ENCODE results near the gene STAG1. TPM values are rescaled to one million over a fixed set of nuclear protein-coding genes. Genes with fewer than 3 reads are reported as not detected.

STAG1 gene
- total RNA-seq, 4 donors from 2014 or later = 48.6 to 71.2 (median 58.2) TPM

GRCh38 chr3:136293279-136293678, 458.9 kb downstream of the STAG1 start:
- 94 to 96% methylated on average over 2 of the region's 2 CpGs for WGBS, 2 donors
- H3K36me3 ChIP-seq = peaks cover 0 to 78% (median 4%) of the 10 kb centered on the region in 3 donors

GRCh38 chr3:136292500-136292899, 459.7 kb downstream of the STAG1 start:
- WGBS, 2 donors = 91 to 100% methylated on average over 1 of the region's 1 CpG
- no peaks in the 10 kb centered on the region for H3K9me3 ChIP-seq
- H3K27me3 ChIP-seq = no peaks in the 10 kb centered on the region
- H3K27ac ChIP-seq = no peak overlapping the region
- no peak for DNase-seq (ENCODE audit: low spot score in 2 of 2)
- H3K36me3 ChIP-seq = peaks cover 0 to 74% (median 4%) of the 10 kb centered on the region in 3 donors
- H3K4me1 ChIP-seq = no peaks in the 10 kb centered on the region
- TF ChIP-seq POLR2A (IDR thresholded peaks at IDR 0.05) (no peak), EP300 (IDR thresholded peaks at IDR 0.05) (no peak)
- TF ChIP-seq, protein P1, sequence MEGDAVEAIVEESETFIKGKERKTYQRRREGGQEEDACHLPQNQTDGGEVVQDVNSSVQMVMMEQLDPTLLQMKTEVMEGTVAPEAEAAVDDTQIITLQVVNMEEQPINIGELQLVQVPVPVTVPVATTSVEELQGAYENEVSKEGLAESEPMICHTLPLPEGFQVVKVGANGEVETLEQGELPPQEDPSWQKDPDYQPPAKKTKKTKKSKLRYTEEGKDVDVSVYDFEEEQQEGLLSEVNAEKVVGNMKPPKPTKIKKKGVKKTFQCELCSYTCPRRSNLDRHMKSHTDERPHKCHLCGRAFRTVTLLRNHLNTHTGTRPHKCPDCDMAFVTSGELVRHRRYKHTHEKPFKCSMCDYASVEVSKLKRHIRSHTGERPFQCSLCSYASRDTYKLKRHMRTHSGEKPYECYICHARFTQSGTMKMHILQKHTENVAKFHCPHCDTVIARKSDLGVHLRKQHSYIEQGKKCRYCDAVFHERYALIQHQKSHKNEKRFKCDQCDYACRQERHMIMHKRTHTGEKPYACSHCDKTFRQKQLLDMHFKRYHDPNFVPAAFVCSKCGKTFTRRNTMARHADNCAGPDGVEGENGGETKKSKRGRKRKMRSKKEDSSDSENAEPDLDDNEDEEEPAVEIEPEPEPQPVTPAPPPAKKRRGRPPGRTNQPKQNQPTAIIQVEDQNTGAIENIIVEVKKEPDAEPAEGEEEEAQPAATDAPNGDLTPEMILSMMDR (IDR thresholded peaks at IDR 0.05) = no peak
- no peak overlapping the region for H3K4me3 ChIP-seq

More at GRCh38 chr3:136293279-136293678, 458.9 kb downstream of the STAG1 start:
- Histone ChIP-seq H3K4me1 (no peaks in the 10 kb centered on the region), H3K27me3 (no peaks in the 10 kb centered on the region), H3K9me3 (no peaks in the 10 kb centered on the region), H3K4me3 (no peak overlapping the region), H3K27ac (no peak overlapping the region)
- no peak for DNase-seq (ENCODE audit: low spot score in 2 of 2)
- TF ChIP-seq, protein P1 (IDR thresholded peaks at IDR 0.05) = no peak
- TF ChIP-seq POLR2A (IDR thresholded peaks at IDR 0.05) (no peak), EP300 (IDR thresholded peaks at IDR 0.05) (no peak)

DNA sequence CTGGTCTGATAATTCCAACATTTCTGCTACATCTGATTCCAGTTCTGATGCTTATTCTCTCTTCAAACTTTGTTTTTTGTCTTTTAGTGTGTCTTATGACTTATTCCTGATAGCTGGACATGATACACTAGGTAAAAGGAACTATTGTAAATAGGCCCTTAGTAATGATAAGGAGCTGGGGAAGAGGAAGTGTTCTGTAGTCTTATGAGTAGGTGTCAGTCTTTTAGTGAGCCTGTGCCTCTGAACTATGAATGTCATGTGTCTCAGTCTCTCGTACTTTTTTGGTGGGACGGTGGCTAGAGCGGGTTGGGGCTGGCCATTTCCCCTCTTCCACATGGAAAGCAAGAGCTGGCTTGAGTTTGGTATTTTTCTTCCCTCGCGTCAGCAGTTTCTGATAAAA, 460.9 kb downstream of the STAG1 start:
- no peaks in the 10 kb centered on the region for H3K4me1 ChIP-seq
- 96 to 98% methylated on average over 5 of the region's 5 CpGs for WGBS, 2 donors
- no peak for TF ChIP-seq EP300 (IDR thresholded peaks at IDR 0.05)
- TF ChIP-seq, protein P1 (IDR thresholded peaks at IDR 0.05) = no peak
- TF ChIP-seq POLR2A (IDR thresholded peaks at IDR 0.05) = no peak
- no peak overlapping the region for H3K4me3 ChIP-seq
- peaks cover 0 to 72% (median 4%) of the 10 kb centered on the region in 3 donors for H3K36me3 ChIP-seq
- H3K9me3 ChIP-seq = no peaks in the 10 kb centered on the region
- H3K27ac ChIP-seq = no peak overlapping the region
- no peaks in the 10 kb centered on the region for H3K27me3 ChIP-seq
- DNase-seq (ENCODE audit: low spot score in 2 of 2) = no peak

Small RNA genes lying within 50 kb of the gene (small RNA-seq; reads per million reads assigned to genes)
- gene RNU6-1284P (not detected), gene RNU6-789P (not detected)

Other genes starting within 250 kb of the STAG1 start
- gene SLC35G2, start 66.7 kb upstream of the STAG1 start, total RNA-seq = 10 to 100 TPM in 1 of 4 donors, 1 to 10 TPM in 3; 4.2 to 12.2 (median 6.6) TPM
- gene NCK1, start 109.8 kb upstream of the STAG1 start, total RNA-seq = 100 to 1,000 TPM in 1 of 4 donors, 10 to 100 TPM in 3; 34.8 to 100 (median 42.2) TPM
- 10 to 100 TPM; 16.8 to 50.9 (median 45.3) TPM for gene IL20RB, start 205.6 kb upstream of the STAG1 start, total RNA-seq

All from tibial nerve (tissue), 4 donors.